HL-60/S4 (cell line): ENCODE data around the gene MFSD2B.
"Not testable (repeated sequence)": the region's sequence is repeated elsewhere in the genome, so short reads cannot be mapped to it uniquely, and the experiment has no call there.

Source experiments
- in situ Hi-C: fragments of 300-500 bp; cut with MboI; formaldehyde crosslinking; loops from 2 replicates; pipeline ENCODE4 v1.14.3; 2022; ENCODE audit warnings: low sequenced_read_pairs

Gene MFSD2B, protein sequence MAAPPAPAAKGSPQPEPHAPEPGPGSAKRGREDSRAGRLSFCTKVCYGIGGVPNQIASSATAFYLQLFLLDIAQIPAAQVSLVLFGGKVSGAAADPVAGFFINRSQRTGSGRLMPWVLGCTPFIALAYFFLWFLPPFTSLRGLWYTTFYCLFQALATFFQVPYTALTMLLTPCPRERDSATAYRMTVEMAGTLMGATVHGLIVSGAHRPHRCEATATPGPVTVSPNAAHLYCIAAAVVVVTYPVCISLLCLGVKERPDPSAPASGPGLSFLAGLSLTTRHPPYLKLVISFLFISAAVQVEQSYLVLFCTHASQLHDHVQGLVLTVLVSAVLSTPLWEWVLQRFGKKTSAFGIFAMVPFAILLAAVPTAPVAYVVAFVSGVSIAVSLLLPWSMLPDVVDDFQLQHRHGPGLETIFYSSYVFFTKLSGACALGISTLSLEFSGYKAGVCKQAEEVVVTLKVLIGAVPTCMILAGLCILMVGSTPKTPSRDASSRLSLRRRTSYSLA

DNA sequence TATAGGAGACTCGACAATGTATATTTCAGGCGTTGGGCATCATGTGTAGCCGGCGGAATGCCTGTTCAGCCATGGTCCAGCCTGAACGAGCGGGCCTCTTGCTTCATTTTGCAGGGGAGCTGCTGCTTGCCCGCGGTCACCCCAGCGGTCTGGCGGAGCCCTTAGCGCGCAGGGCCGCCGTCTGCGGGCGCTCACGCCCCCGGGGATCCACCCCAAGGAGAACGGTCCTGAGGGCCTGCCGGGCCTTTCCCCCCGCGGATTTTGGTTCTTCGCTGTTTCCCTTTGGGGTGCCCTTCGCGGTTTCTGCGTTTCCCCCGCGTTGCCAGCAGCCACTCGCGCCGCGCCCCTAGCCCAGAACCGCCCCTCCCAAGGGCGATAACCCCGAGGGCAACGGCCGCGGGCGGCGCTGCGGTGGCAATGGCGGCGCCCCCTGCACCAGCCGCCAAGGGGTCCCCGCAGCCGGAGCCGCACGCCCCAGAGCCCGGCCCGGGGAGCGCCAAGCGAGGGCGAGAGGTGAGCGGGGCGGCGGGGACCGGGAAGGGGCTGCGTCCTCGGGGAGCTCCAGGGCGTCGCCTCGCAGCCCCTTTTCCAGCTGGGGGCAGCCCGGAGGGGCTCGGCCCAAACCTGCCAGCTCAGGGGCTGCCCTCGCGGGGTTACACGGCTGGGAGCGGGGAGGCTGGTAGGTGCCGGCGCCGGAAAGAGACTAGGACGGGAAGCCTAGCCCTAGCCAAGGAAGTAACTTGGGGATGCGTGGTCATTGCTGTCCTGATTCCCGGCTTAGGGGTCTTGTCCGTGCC lies at the start of gene MFSD2B:
TSS of gene MFSD2B (plus strand) at position 406 of the 797 bp plus-strand sequence. CDS start at position 418, 12 bp downstream.
- in situ Hi-C loops, result no loop called here

DNA sequence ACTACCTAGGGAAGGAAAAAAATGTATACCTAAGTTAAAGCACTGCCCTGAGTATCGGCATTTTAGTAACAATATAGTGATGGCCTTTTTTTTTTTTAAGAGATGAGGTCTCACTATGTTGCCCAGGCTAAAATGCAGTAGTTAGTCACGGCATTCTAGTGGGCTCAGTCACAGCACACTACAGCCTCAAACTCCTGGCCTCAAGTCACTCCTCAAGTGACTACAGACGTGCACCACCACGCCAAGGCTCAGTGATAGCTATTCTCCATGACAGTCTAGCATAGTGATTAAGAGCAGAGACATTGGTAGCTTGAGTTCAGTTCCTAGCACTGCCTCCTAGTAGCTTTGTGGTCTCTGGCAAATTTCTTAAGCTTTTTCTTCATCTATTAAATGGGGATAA lies 42.0 kb upstream of the MFSD2B start:
- in situ Hi-C loops, result no loop called here

DNA sequence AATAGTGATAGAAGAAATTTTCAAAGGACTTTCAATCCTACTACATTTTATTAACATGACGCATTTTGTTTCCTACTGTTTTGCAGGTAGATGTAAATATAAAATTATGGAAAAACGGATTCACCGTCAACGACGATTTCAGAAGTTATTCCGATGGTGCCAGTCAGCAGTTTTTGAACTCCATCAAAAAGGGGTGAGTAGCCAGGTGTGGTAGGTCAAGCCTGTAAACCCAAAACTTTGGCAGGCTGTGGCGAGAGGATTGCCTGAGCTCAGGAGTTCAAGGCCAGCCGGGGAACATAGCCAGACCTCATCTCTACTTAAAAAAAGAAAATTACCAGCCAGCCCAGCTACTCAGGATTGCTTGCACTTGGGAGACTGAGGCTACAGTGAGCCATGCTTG lies 33.0 kb upstream of the MFSD2B start:
- in situ Hi-C loops, result no loop called here

DNA sequence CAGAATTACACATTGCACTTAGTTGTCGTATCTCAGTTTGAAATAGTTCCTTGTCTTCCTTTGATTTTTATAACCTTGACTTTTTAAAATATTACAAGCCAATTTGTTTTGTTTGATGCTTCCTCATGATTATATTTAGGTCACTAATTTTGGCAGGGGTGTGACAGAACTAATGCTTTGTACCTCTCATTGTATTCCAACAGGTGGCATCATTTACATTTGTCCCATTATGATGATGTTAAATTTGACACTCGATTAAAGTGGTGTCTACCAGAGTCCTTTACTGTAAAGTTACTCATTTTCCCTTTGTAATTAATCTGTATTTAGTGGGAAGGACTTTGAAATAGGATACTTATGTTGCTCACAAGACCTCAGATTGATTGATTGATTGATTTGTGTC lies 21.5 kb upstream of the MFSD2B start:
- in situ Hi-C loops, result no loop called here

DNA sequence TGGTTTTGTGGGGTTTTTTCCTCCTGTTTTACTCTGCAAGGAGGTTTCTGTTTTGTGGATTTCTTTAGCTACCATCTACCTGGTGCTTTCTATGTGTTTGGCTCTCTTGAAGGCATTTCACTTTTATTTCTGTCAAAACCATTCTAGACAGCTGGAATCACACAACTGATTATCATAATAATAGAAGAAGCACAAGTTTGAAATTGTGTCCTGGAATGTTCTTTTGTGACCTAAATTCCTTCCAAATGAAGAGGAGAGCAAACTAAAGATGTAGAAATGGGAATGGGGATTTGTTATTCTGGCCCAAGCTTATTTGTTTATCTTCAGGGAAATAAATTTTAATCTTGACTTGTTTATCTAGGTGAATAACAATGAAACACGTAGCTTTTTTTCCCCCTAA lies 17.0 kb upstream of the MFSD2B start:
- in situ Hi-C loops, result no loop called here

DNA sequence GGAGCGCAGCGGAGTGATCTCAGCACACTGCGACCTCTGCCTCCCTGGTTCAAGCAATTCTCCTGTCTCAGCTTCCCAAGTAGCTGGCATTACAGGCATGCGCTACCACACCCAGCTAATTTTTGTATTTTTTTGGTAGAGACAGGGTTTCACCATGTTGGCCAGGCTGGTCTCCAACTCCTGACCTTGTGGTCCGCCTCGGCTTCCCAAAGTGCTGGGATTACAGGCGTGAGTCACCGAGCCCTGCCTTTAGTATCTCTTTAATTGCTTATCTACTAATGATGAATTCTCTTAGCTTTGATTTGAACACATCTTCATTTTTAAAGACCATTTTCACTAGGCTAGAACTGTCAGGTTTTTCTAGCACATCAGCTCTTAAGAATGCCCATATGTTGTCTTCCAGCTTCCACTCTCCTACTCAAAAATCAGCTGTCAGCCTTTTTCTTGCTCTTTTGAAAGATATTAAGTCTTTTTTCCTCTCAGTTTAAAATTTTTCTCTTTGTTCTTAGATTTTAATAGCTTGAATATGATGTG lies 16.1 kb upstream of the MFSD2B start:
- in situ Hi-C loops, result no loop called here

DNA sequence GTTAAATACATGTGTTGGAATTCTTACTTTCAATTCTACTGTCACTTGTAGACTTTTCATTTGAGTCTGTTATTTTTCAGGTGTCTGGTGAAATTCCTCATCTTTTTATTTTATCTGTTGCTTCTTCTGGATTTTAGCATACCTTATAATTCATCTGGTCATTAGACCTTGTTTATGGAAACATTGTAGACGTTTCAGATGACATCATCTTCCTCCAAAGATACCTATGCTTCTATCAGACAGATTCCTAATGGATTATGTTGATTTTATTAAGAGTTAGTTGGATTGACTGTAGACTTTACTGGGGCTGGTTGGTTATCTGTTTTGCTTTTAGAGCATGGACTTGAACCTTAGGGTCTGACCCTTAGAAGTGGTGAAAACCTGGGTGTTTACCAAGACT lies 15.3 kb upstream of the MFSD2B start:
- in situ Hi-C loops, result no loop called here

DNA sequence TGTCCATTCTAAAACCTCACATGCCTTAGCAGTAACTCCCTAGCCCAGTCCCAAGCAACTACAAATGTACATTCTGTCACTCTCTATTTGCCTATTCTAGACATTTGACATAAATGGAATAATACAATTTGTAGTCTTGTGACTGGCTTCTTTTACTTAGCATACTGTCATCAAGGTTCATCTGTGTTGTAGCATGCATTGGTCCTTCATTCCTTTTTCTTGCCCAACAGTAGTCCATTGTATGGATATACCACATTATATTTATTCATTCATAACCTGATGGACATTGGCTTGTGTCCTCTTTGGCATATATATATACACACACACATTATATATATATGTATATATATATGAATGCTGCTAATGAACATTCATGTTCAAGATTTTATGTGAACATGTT lies 2.2 kb upstream of the MFSD2B start:
- in situ Hi-C loops, result no loop called here

DNA sequence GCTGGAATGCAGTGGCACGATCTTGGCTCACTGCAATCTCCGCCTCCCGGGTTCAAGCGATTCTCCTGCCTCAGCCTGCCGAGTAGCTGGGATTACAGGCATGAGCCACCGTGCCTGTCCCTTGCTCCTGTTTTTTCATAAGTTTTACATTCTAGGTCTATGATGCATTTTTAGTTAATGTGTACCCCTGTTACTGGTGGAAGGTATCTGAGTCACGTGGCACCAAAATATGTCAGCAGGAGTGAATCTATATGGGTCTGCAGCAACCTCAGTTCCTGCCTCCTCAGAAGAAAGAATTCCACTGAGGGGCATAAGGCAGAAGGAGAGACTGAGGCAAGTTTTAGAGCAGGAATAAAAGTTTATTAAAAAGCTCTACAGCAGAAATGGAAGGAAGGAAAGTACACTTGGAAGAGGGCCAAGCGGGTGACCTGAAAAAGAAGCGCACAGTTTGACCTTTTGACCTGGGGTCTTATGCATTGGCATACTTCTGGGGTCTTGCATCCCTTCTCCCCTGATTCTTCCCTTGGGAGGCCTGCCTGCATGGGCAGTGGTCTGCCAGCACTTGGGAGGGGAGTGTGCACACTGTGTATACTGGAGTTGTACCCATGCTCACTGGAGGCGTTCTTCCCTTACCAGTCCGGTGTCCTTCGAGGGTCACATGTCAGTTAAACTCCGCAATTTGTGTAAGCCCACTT lies 1.1 kb upstream of the MFSD2B start:
- in situ Hi-C loops, result no loop called here

DNA sequence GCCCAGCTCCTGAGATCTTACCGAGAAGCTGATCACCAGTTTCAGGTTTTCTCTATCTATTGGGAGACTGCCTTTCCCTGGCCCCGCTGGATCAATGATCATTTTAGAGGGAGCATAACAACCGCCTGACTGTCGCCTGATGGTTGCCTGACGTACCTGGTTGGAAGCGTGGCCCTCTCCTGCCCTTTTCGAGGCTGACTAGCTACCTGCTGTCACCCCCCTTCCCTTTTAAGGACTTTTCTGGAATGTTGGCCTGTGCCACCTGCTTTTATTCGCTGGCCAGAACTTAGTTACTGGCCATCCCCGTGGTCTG lies 562 bp upstream of the MFSD2B start:
- in situ Hi-C loops, result no loop called here

DNA sequence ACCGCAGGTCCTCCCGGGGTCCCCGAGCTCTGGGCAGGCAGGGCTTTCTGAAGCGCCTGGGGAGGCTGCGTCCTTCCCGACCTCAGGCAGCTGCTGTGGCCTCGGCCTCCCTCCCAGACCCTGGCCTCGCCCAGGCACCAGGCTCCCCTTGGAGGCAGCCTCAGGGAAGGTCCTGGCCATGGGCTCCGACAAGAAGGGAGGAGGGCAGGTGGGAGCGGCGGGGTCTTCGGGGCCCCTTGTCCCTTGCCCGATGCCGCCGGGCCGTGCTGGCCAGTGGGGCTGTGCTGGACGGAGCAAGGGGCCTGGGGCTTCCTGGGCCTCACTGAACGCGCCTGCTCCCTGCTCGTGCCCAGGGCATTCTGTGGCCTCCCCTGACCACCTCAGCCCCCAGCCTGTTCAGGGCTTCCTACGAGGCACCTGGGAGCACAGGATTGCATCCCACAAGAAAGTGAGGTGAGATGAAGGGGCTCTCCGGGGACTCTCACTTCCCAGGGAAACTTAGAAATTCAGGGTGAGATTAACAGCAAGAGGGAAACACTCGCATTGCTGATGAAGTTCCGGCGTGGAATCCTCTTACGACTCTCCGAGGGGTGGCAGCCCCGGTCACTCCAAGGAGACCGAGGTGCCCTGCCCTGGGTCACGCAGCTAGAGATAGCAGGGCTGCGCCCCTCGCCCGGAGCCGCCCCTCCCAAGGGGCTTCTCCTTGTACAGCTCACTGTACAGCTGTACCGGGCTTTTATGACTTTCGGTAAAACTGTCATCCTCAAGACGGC lies 778 bp downstream of the MFSD2B start:
- in situ Hi-C loops, result no loop called here

DNA sequence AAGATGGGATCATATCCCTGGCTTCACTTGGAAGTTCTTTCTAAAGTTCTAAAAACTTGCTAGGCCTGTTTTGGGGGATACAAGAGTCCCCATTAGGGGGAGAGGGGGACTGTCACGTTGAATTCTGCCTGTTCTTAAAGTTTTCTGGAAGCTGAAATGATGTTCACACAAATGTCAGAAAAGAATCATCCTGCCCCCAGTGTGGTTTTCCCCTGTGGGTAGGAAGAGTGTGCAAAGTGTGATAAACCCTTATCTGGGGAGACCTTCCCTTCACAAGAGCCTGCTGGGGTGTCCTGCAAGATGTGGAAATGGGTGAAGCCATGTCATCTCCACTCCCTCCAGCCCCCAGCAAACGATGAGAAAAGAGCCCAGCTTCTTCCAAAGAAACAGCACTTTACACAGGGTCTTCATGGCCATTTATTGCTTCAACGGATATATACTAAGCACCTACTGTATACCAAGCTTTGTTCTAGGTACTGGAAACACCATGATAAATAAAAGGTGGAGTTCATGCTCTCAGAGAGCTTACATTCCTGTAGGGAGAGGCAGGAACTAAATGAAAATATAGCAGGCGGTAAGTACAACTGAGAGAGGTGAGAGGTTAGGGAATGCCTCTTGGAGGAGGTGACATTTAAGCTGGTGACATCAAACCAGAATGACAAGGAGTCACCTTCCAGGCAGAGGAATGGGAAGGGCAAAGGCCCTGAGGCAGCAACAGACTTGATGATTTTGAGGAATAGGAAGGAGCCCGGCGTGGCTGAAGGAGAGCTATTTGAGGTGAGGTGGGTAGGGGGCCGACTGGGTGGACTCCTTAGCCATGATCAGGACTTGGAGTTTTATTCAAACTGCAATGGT lies 1.6 kb downstream of the MFSD2B start:
- in situ Hi-C loops, result no loop called here

DNA sequence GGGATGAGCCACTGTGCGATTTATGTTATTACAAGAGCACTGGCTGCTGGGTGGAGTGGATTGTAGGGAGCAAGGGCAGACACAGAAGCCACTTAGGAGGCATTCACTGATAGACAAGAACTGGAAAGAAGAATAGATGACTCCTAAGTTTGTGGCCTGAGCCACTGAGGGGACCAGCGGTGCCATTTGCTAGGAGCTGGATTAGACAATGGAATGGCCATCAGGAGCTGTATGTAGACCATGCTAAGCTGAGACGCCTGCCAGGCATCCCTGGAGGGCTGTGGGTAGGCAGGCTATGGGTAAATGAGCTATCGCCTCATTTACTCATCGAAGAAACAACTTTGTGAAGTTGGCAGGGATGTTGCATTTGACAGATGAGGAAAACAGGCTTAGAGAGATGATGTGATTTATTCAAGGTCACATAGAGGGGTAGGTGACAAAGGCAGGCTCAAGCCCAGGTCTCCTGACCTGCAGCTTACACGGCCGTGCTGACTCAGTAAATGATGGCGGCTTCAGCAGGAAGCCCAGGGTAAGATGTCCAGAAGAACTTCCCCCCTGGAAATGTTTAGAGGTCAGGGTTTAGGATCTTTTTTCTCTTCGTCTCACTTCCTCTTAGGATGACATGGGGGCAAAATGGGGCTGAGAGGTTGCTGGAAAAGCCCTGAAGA lies 2.8 kb downstream of the MFSD2B start:
- in situ Hi-C loops, result no loop called here

DNA sequence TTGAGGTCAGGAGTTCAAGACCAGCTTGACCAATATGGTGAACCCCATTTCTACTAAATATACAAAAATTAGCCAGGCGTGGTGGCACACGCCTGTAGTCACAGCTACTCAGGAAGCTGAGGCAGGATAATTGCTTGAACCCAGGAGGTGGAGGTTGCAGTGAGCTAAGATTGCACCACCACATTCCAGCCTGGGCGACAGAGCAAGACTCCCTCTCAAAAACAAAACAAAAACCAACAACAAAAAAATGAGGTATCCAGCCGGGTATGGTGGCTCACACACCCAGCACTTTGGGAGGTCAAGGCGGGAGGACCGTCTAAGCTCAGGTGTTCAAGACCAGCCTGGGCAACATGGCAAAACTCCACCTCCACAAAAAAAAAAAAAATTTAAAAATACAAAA lies 5.0 kb downstream of the MFSD2B start:
- in situ Hi-C loops, result not testable (repeated sequence)

DNA sequence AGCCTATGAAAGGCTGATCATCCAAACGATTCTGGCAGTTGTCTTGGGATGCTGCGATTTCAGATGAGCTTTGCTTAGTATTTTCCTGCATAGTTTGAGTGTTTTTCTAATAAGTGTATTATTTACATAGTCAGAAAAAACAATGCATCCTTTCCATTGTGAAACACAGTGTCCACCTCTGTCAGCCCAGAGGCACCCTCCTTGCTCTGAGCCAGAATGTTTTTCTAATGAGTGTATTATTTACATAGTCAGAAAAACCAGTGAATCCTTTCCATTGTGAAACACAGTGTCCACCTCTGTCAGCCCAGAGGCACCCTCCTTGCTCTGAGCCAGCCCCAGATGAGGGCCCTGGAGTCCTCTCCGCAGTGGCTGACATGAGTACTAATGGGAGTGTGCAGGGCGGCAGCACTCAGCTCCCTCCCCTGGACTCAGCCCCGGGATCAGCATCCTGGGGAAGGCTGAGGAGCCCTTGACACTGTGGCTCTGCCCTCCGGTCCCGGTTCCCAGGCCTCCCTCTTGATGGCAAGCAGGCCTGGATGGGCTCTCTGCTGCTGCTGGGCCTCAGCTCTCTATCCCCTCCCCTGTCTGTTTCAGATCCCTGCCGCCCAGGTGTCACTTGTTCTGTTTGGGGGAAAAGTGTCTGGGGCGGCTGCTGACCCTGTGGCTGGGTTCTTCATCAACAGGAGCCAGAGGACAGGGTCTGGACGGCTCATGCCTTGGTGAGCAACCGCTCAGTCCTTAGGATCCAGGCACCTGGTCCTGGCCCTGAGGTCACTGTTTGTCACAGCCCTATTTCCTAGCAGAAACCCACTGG lies 5.9 kb downstream of the MFSD2B start:
- in situ Hi-C loops, result no loop called here

DNA sequence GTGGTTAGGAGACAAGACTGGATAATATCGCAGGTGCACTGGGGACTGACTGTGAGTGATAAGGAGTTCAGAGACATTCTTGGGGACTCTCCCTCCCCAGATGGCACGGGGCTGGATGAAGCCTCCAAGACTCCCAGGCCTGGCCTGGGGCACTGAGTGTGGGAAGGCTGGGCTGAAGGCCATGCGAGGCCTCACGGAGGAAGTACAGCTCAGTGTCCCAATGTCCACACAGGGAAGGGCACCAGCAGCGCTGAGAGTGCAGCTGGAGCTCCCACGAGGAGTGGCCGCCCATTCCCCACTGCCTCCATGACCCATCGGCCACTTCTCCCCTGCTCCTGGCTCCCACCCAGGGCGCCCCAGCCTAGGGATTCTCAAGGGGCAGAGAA lies 6.5 kb downstream of the MFSD2B start:
- in situ Hi-C loops, result no loop called here

DNA sequence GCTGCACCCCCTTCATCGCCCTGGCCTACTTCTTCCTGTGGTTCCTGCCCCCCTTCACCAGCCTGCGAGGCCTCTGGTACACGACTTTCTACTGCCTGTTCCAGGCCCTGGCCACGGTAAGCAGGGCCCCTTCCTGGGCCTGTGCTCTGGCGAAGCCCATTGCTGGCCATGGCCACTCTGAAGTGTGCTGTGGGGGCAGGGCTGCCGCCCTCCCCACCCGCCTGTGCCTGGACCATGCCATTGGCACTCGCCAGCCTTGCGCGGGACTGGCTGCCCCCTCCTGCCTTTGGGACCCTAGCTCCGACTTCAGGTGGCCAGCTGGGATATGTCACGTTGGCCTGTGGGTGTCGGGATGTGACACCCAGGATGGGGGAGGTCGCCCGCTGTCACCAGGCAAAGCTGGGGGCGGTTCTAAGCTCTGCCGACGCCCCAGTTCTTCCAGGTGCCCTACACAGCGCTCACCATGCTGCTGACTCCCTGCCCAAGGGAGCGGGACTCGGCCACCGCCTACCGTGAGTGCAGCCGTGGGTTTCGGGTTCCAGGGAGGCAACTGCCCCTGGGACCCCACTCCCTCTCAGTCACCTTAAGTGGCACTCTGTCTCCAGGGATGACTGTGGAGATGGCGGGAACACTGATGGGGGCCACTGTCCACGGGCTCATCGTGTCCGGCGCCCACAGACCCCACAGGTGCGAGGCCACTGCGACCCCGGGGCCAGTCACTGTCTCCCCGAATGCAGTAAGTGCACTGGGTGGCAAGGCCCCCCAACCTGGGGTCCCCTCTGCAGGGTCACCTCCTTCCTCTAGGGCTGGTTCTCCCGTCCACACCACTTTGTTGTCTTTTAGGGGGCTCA lies 7.2 kb downstream of the MFSD2B start:
- in situ Hi-C loops, result no loop called here
